ENCODE results near the gene FBXO24.

FBXO24 gene

DNA sequence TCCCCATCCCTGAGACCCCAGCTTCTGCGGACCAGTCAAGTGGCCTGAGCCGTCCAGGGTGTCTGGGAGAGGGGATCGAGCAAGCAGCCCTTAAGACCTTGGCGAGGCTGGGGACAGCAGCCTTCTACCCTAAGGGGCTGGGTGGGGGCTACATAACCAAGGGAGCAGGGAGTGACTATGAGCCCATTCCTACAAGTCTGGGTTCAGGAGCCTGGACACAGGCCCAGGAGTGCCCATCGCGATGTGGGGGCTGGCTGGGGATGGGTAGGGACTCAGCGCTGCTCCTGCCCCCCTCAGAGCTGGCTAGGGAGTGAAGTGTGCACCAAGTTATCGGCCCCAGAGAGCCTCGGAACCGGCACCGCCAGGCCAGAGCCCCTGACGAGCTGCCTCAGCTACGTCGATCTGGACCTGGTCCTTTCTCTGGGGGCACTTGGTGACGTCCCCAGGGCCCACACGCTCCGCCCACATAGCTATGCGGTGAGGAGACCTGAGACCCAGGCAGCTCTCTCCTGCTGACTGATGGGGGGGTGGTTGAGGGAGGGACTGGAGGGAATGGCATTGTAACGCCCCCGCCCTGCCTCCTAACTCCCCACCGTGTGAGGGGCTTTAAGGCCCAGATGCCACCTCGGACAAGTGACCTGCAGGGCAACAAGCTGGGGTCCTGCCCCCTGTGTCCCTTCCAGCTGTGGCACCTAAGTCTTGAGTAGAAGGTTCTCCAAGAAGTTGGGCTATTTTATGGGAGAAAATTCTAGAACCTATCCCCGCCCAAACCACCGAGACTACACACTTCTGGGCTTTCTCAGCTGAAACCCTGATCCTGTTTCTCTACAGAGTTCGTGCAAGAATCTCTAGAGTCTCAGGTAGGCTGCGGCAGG, 14.9 kb upstream of the FBXO24 start (continued):
- TF ChIP-seq, protein P1, sequence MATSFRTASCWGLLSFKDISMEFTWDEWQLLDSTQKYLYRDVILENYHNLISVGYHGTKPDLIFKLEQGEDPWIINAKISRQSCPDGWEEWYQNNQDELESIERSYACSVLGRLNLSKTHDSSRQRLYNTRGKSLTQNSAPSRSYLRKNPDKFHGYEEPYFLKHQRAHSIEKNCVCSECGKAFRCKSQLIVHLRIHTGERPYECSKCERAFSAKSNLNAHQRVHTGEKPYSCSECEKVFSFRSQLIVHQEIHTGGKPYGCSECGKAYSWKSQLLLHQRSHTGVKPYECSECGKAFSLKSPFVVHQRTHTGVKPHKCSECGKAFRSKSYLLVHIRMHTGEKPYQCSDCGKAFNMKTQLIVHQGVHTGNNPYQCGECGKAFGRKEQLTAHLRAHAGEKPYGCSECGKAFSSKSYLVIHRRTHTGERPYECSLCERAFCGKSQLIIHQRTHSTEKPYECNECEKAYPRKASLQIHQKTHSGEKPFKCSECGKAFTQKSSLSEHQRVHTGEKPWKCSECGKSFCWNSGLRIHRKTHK (tag by site-specific recombination; IDR thresholded peaks at IDR 0.05), result no peak
- TF ChIP-seq ZNF366 (tag by site-specific recombination; conservative IDR thresholded peaks at IDR 0.05), result peak; percentile 34
- no peak for TF ChIP-seq GLI4 (tag by site-specific recombination; IDR thresholded peaks at IDR 0.05)
- TF ChIP-seq ZNF146 (tag by site-specific recombination; IDR thresholded peaks at IDR 0.05), result no peak
- TF ChIP-seq, protein P2, sequence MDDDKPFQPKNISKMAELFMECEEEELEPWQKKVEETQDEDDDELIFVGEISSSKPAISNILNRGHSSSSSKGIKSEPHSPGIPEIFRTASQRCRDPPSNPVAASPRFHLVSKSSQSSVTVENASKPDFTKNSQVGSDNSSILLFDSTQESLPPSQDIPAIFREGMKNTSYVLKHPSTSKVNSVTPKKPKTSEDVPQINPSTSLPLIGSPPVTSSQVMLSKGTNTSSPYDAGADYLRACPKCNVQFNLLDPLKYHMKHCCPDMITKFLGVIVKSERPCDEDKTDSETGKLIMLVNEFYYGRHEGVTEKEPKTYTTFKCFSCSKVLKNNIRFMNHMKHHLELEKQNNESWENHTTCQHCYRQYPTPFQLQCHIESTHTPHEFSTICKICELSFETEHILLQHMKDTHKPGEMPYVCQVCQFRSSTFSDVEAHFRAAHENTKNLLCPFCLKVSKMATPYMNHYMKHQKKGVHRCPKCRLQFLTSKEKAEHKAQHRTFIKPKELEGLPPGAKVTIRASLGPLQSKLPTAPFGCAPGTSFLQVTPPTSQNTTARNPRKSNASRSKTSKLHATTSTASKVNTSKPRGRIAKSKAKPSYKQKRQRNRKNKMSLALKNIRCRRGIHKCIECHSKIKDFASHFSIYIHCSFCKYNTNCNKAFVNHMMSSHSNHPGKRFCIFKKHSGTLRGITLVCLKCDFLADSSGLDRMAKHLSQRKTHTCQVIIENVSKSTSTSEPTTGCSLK (tag by site-specific recombination; IDR thresholded peaks at IDR 0.05), result no peak
- TF ChIP-seq ZNF157 (tag by site-specific recombination; IDR thresholded peaks at IDR 0.05), result no peak
- no peak for TF ChIP-seq ZNF214 (tag by site-specific recombination; IDR thresholded peaks at IDR 0.05; ENCODE audit: borderline replicate concordance)
- TF ChIP-seq, protein P3, sequence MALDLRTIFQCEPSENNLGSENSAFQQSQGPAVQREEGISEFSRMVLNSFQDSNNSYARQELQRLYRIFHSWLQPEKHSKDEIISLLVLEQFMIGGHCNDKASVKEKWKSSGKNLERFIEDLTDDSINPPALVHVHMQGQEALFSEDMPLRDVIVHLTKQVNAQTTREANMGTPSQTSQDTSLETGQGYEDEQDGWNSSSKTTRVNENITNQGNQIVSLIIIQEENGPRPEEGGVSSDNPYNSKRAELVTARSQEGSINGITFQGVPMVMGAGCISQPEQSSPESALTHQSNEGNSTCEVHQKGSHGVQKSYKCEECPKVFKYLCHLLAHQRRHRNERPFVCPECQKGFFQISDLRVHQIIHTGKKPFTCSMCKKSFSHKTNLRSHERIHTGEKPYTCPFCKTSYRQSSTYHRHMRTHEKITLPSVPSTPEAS (tag by site-specific recombination; IDR thresholded peaks at IDR 0.05), result no peak
- TF ChIP-seq, protein P4, sequence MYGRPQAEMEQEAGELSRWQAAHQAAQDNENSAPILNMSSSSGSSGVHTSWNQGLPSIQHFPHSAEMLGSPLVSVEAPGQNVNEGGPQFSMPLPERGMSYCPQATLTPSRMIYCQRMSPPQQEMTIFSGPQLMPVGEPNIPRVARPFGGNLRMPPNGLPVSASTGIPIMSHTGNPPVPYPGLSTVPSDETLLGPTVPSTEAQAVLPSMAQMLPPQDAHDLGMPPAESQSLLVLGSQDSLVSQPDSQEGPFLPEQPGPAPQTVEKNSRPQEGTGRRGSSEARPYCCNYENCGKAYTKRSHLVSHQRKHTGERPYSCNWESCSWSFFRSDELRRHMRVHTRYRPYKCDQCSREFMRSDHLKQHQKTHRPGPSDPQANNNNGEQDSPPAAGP (tag by site-specific recombination; IDR thresholded peaks at IDR 0.05), result no peak
- TF ChIP-seq ZNF335 (tag by site-specific recombination; conservative IDR thresholded peaks at IDR 0.05), result no peak
- TF ChIP-seq ZNF585B (tag by site-specific recombination; IDR thresholded peaks at IDR 0.05), result no peak
- TF ChIP-seq EGR2 (tag by site-specific recombination; IDR thresholded peaks at IDR 0.05; ENCODE audit: low read depth), result peak; percentile 82
- peak; percentile 45 for TF ChIP-seq ZBTB21 (tag by site-specific recombination; IDR thresholded peaks at IDR 0.05)
- TF ChIP-seq, protein P5, sequence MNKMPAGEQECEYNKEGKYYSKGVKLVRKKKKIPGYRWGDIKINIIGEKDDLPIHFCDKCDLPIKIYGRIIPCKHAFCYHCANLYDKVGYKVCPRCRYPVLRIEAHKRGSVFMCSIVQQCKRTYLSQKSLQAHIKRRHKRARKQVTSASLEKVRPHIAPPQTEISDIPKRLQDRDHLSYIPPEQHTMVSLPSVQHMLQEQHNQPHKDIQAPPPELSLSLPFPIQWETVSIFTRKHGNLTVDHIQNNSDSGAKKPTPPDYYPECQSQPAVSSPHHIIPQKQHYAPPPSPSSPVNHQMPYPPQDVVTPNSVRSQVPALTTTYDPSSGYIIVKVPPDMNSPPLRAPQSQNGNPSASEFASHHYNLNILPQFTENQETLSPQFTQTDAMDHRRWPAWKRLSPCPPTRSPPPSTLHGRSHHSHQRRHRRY (tag by site-specific recombination; IDR thresholded peaks at IDR 0.05), result no peak
- no peak for TF ChIP-seq ZNF529 (tag by site-specific recombination; IDR thresholded peaks at IDR 0.05; ENCODE audit: insufficient replicate concordance)
- TF ChIP-seq, protein P6, sequence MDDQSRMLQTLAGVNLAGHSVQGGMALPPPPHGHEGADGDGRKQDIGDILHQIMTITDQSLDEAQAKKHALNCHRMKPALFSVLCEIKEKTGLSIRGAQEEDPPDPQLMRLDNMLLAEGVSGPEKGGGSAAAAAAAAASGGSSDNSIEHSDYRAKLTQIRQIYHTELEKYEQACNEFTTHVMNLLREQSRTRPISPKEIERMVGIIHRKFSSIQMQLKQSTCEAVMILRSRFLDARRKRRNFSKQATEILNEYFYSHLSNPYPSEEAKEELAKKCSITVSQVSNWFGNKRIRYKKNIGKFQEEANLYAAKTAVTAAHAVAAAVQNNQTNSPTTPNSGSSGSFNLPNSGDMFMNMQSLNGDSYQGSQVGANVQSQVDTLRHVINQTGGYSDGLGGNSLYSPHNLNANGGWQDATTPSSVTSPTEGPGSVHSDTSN (CRISPR knock-in tag; IDR thresholded peaks at IDR 0.05), result no peak
- TF ChIP-seq, protein P7, sequence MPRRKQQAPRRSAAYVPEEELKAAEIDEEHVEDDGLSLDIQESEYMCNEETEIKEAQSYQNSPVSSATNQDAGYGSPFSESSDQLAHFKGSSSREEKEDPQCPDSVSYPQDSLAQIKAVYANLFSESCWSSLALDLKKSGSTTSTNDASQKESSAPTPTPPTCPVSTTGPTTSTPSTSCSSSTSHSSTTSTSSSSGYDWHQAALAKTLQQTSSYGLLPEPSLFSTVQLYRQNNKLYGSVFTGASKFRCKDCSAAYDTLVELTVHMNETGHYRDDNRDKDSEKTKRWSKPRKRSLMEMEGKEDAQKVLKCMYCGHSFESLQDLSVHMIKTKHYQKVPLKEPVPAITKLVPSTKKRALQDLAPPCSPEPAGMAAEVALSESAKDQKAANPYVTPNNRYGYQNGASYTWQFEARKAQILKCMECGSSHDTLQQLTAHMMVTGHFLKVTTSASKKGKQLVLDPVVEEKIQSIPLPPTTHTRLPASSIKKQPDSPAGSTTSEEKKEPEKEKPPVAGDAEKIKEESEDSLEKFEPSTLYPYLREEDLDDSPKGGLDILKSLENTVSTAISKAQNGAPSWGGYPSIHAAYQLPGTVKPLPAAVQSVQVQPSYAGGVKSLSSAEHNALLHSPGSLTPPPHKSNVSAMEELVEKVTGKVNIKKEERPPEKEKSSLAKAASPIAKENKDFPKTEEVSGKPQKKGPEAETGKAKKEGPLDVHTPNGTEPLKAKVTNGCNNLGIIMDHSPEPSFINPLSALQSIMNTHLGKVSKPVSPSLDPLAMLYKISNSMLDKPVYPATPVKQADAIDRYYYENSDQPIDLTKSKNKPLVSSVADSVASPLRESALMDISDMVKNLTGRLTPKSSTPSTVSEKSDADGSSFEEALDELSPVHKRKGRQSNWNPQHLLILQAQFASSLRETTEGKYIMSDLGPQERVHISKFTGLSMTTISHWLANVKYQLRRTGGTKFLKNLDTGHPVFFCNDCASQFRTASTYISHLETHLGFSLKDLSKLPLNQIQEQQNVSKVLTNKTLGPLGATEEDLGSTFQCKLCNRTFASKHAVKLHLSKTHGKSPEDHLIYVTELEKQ (tag by site-specific recombination; IDR thresholded peaks at IDR 0.05; ENCODE audit: borderline replicate concordance), result no peak
- no peak for TF ChIP-seq ZNF548 (tag by site-specific recombination; IDR thresholded peaks at IDR 0.05)
- TF ChIP-seq ZIC2 (tag by site-specific recombination; IDR thresholded peaks at IDR 0.05), result peak; percentile 48
- no peak for TF ChIP-seq ZNF16 (tag by site-specific recombination; IDR thresholded peaks at IDR 0.05; ENCODE audit: low read depth)
- peak; percentile 81 for TF ChIP-seq GLIS2 (tag by site-specific recombination; IDR thresholded peaks at IDR 0.05)
- TF ChIP-seq ZNF76 (tag by site-specific recombination; IDR thresholded peaks at IDR 0.05; ENCODE audit: borderline replicate concordance, low read depth), result no peak
- no peak for TF ChIP-seq SCRT1 (tag by site-specific recombination; IDR thresholded peaks at IDR 0.05; ENCODE audit: borderline replicate concordance)
- no peak for TF ChIP-seq ZNF768 (tag by site-specific recombination; IDR thresholded peaks at IDR 0.05)
- TF ChIP-seq ZNF677 (tag by site-specific recombination; IDR thresholded peaks at IDR 0.05), result no peak
- no peak for TF ChIP-seq ZNF140 (tag by site-specific recombination; IDR thresholded peaks at IDR 0.05)
- TF ChIP-seq ZSCAN16 (tag by site-specific recombination; IDR thresholded peaks at IDR 0.05), result no peak
- no peak for TF ChIP-seq ZNF747 (tag by site-specific recombination; IDR thresholded peaks at IDR 0.05)
